Sigmoid colon (tissue), 7 donors: Measurements from ENCODE around the gene USP21. TPM values are rescaled to one million over a fixed set of nuclear protein-coding genes. Genes with fewer than 3 reads are reported as not detected.

Experiments used
- polyA plus RNA-seq, 3 donors: library from polyadenylated mRNA; stranded (reverse); fragments of 200-250 nt; gene quantifications; one replicate each; pipeline ENCODE4 v1.2.3, GENCODE V29; 2013
- small RNA-seq, 3 donors: library from RNA; depleted of rRNA; stranded (forward); fragments of <200 nt; gene quantifications; one replicate each; pipeline ENCODE3, GENCODE V24; 2016
- total RNA-seq, 4 donors: library from RNA; depleted of rRNA; stranded (reverse); fragments of >200 nt; gene quantifications; one replicate each; pipeline ENCODE4 v1.1.0, GENCODE V29; 2016
- donor health status: healthy with polysubstance abuse.
- donor health status: Bipolar disorder and iron deficiency.
- donor health status: healthy.

USP21 gene
- total and polyA plus RNA-seq, 7 donors: 11.4 to 24.1 (median 16.2) TPM

Small RNA genes within 50 kb of the gene (small RNA-seq; reads per million reads assigned to genes)
- gene RF01225: 0 reads per million in 3 donors

Other genes starting within 250 kb of the USP21 start
- gene ITLN2, start 204.7 kb upstream of the USP21 start, total RNA-seq: not detected
- gene ITLN2, start 204.7 kb upstream of the USP21 start, polyA plus RNA-seq: under 1 TPM in 1 of 3 donors, not detected in 2; 0.12 TPM
- 10 to 100 TPM in 1 of 4 donors, 1 to 10 TPM in 3; 2.7 to 30.5 (median 5.9) TPM for gene F11R, start 138.3 kb upstream of the USP21 start, total RNA-seq
- 10 to 100 TPM; 15.6 to 96.7 (median 34.0) TPM for gene F11R, start 138.3 kb upstream of the USP21 start, polyA plus RNA-seq
- 10 to 100 TPM; 10.5 to 46.4 (median 27.8) TPM for gene TSTD1, start 120.5 kb upstream of the USP21 start, total RNA-seq
- 100 to 1,000 TPM; 115 to 609 (median 268) TPM for gene TSTD1, start 120.5 kb upstream of the USP21 start, polyA plus RNA-seq
- gene USF1, start 113.5 kb upstream of the USP21 start, total RNA-seq: 10 to 100 TPM; 54.8 to 76.2 (median 62.5) TPM
- 10 to 100 TPM; 25.8 to 84.6 (median 42.5) TPM for gene USF1, start 113.5 kb upstream of the USP21 start, polyA plus RNA-seq
- 1 to 10 TPM; 4.4 to 7.7 (median 6.6) TPM for gene ARHGAP30, start 89.6 kb upstream of the USP21 start, total RNA-seq
- 10 to 100 TPM in 1 of 3 donors, 1 to 10 TPM in 2; 4.8 to 37.8 (median 4.9) TPM for gene ARHGAP30, start 89.6 kb upstream of the USP21 start, polyA plus RNA-seq
- gene NECTIN4, start 69.9 kb upstream of the USP21 start, total RNA-seq: not detected
- gene NECTIN4, start 69.9 kb upstream of the USP21 start, polyA plus RNA-seq: 1 to 10 TPM in 2 of 3 donors, not detected in 1; 1.2 to 2.8 TPM
- 10 to 100 TPM in 2 of 4 donors, 1 to 10 TPM in 2; 5.8 to 14.1 (median 10.8) TPM for gene KLHDC9, start 61.1 kb upstream of the USP21 start, total RNA-seq
- gene KLHDC9, start 61.1 kb upstream of the USP21 start, polyA plus RNA-seq: 10 to 100 TPM in 1 of 3 donors, 1 to 10 TPM in 2; 4.7 to 11.1 (median 9.6) TPM
- 10 to 100 TPM; 40.7 to 63.4 (median 45.9) TPM for gene PFDN2, start 41.5 kb upstream of the USP21 start, total RNA-seq
- 100 to 1,000 TPM in 2 of 3 donors, 10 to 100 TPM in 1; 82.3 to 115 (median 104) TPM for gene PFDN2, start 41.5 kb upstream of the USP21 start, polyA plus RNA-seq
- 10 to 100 TPM; 24.4 to 39.6 (median 33.1) TPM for gene NIT1, start 41.4 kb upstream of the USP21 start, total RNA-seq
- gene NIT1, start 41.4 kb upstream of the USP21 start, polyA plus RNA-seq: 10 to 100 TPM; 46.8 to 66.6 (median 66.5) TPM
- gene DEDD, start 26.8 kb upstream of the USP21 start, total RNA-seq: 10 to 100 TPM; 27.7 to 34.2 (median 30.2) TPM
- 10 to 100 TPM; 24.0 to 30.6 (median 30.5) TPM for gene DEDD, start 26.8 kb upstream of the USP21 start, polyA plus RNA-seq
- 10 to 100 TPM; 49.0 to 77.8 (median 70.3) TPM for gene UFC1, start 5.5 kb upstream of the USP21 start, total RNA-seq
- gene UFC1, start 5.5 kb upstream of the USP21 start, polyA plus RNA-seq: 100 to 1,000 TPM; 129 to 249 (median 232) TPM
- gene PPOX, start 6.9 kb downstream of the USP21 start, total RNA-seq: 10 to 100 TPM; 16.6 to 30.9 (median 21.3) TPM
- gene PPOX, start 6.9 kb downstream of the USP21 start, polyA plus RNA-seq: 10 to 100 TPM in 2 of 3 donors, 1 to 10 TPM in 1; 7.4 to 17.7 (median 16.2) TPM
- 10 to 100 TPM; 10.7 to 19.3 (median 14.8) TPM for gene B4GALT3, start 18.0 kb downstream of the USP21 start, total RNA-seq
- gene B4GALT3, start 18.0 kb downstream of the USP21 start, polyA plus RNA-seq: 10 to 100 TPM; 13.4 to 33.4 (median 16.8) TPM
- gene ADAMTS4, start 39.6 kb downstream of the USP21 start, total RNA-seq: 10 to 100 TPM in 2 of 4 donors, 1 to 10 TPM in 2; 6.4 to 78.2 (median 10.8) TPM
- gene ADAMTS4, start 39.6 kb downstream of the USP21 start, polyA plus RNA-seq: 1 to 10 TPM in 1 of 3 donors, under 1 TPM in 2; 0.23 to 4.5 (median 0.60) TPM
- 100 to 1,000 TPM in 1 of 4 donors, 10 to 100 TPM in 3; 79.6 to 113 (median 92.6) TPM for gene NDUFS2, start 42.9 kb downstream of the USP21 start, total RNA-seq
- 100 to 1,000 TPM; 113 to 194 (median 123) TPM for gene NDUFS2, start 42.9 kb downstream of the USP21 start, polyA plus RNA-seq
- gene FCER1G, start 55.8 kb downstream of the USP21 start, total RNA-seq: 10 to 100 TPM; 14.4 to 86.4 (median 56.9) TPM
- gene FCER1G, start 55.8 kb downstream of the USP21 start, polyA plus RNA-seq: 100 to 1,000 TPM in 1 of 3 donors, 10 to 100 TPM in 2; 77.7 to 243 (median 80.5) TPM
- gene APOA2, start 64.1 kb downstream of the USP21 start, total RNA-seq: not detected
- under 1 TPM in 1 of 3 donors, not detected in 2; 0.26 TPM for gene APOA2, start 64.1 kb downstream of the USP21 start, polyA plus RNA-seq
- gene TOMM40L, start 66.6 kb downstream of the USP21 start, total RNA-seq: 10 to 100 TPM; 12.6 to 20.2 (median 14.8) TPM
- gene TOMM40L, start 66.6 kb downstream of the USP21 start, polyA plus RNA-seq: 10 to 100 TPM; 15.0 to 23.1 (median 18.5) TPM
- gene NR1I3, start 78.7 kb downstream of the USP21 start, total RNA-seq: not detected
- under 1 TPM in 1 of 3 donors, not detected in 2; 0.13 TPM for gene NR1I3, start 78.7 kb downstream of the USP21 start, polyA plus RNA-seq
- 10 to 100 TPM in 1 of 4 donors, 1 to 10 TPM in 2, under 1 TPM in 1; 0.71 to 15.2 (median 3.7) TPM for gene PCP4L1, start 99.2 kb downstream of the USP21 start, total RNA-seq
- 1 to 10 TPM in 1 of 3 donors, not detected in 2; 2.3 TPM for gene PCP4L1, start 99.2 kb downstream of the USP21 start, polyA plus RNA-seq
- gene MPZ, start 150.5 kb downstream of the USP21 start, total RNA-seq: 1 to 10 TPM; 3.1 to 10.0 (median 6.0) TPM
- gene MPZ, start 150.5 kb downstream of the USP21 start, polyA plus RNA-seq: 1 to 10 TPM; 1.2 to 4.1 (median 3.0) TPM
- gene SDHC, start 154.9 kb downstream of the USP21 start, total RNA-seq: 10 to 100 TPM; 21.2 to 83.5 (median 38.1) TPM
- gene SDHC, start 154.9 kb downstream of the USP21 start, polyA plus RNA-seq: 100 to 1,000 TPM; 221 to 371 (median 234) TPM
- not detected for gene CFAP126, start 208.4 kb downstream of the USP21 start, total RNA-seq
- not detected for gene CFAP126, start 208.4 kb downstream of the USP21 start, polyA plus RNA-seq